Epithelial cell of esophagus (primary cell): ENCODE results near the gene MTHFD1L.
A peak's percentile ranks its signal among the peaks of the same experiment; 100 is the strongest.
"Not testable (repeated sequence)": the region's sequence is repeated elsewhere in the genome, so short reads cannot be mapped to it uniquely, and the experiment has no call there.

ENCODE experiments used
- DNase-seq: peaks from one replicate; pipeline ENCODE4 v3.0.0; 2010; ENCODE audit warnings: low read depth
- H3K4me3 ChIP-seq: 2 replicates; pipeline ENCODE4 v1.5.1; 2011; ENCODE audit warnings: mild to moderate bottlenecking, low read length, control low read depth
- CTCF ChIP-seq: IDR thresholded peaks from 2 replicates; pipeline ENCODE4 v1.5.1; 2011; ENCODE audit warnings: low read depth, mild to moderate bottlenecking, low read length, control low read depth, inconsistent platforms; ENCODE audit not compliant: insufficient read depth; ENCODE audit errors: missing control alignments

The MTHFD1L gene

GRCh38 chr6:151075930-151076555 is 210.5 kb downstream of the MTHFD1L start:
- H3K4me3 ChIP-seq: no peak overlapping the region
- DNase-seq: peak; percentile 56
- no peak for TF ChIP-seq CTCF

GRCh38 chr6:151078655-151079054 is 213.2 kb downstream of the MTHFD1L start:
- DNase-seq: no peak
- H3K4me3 ChIP-seq: no peak overlapping the region
- no peak for TF ChIP-seq CTCF

- DNase-seq: no peak
- no peak for TF ChIP-seq CTCF
- no peak overlapping the region for H3K4me3 ChIP-seq
Measured at GRCh38 chr6:151081656-151082055, 216.2 kb downstream of the MTHFD1L start.

GRCh38 chr6:151082079-151082478 is 216.6 kb downstream of the MTHFD1L start:
- no peak overlapping the region for H3K4me3 ChIP-seq
- DNase-seq: peak; percentile 85
- no peak for TF ChIP-seq CTCF

GRCh38 chr6:151084275-151084674 is 218.8 kb downstream of the MTHFD1L start:
- TF ChIP-seq CTCF: no peak
- no peak for DNase-seq
- no peak overlapping the region for H3K4me3 ChIP-seq

- DNase-seq: not testable (repeated sequence)
Measured at GRCh38 chr6:151087055-151087454, 221.6 kb downstream of the MTHFD1L start.

GRCh38 chr6:151087861-151088598 is 222.5 kb downstream of the MTHFD1L start:
- no peak for DNase-seq
- H3K4me3 ChIP-seq: no peak overlapping the region
- TF ChIP-seq CTCF: no peak

More at GRCh38 chr6:151087055-151087454, 221.6 kb downstream of the MTHFD1L start:
- H3K4me3 ChIP-seq: not testable (repeated sequence)
